Thyroid gland (tissue), 4 donors: ENCODE measurements around the gene BECN2.

Source experiments
- POLR2A ChIP-seq, 2 donors: fragments of 450-650 bp; IDR thresholded peaks; one replicate each; pipeline ENCODE4 v1.6.1; 2017; ENCODE audit warnings: antibody characterized with exemption in 2 of 2, mild to moderate bottlenecking in 2 of 2, moderate library complexity in 1 of 2
- TF ChIP-seq, protein P1 (sequence below), 6 experiments: fragments of 200-600 bp in 3 of 6; fragments of 450-650 bp in 3 of 6; sonication (generic) in 3 of 6; IDR thresholded peaks; one replicate each; pipeline ENCODE4 v1.5.1; 2016 to 2019; ENCODE audit warnings: antibody characterized with exemption in 6 of 6, mild to moderate bottlenecking in 2 of 6, inconsistent platforms in 1 of 6, moderate library complexity in 1 of 6

DNA sequence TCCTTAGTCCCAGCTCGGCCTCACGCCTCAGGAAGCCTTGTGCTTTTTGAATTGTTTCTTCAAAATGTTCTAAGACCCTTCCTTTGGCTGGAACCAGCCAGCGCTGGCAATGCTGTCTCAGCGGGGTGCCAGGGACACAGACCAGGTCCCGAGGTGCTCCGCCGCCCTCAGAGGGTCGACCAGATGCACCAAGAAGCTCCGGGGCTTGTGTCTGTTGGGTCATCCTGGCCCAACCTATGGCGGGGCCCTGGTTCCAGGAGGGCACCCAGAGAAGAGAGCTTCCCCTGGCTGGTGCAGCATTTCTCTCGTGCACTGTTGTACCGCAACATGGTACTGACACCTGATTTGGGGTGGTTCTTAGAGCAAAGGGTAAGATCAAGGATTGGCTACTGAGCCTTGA, 40.1 kb upstream of the BECN2 start:
- TF ChIP-seq POLR2A (IDR thresholded peaks at IDR 0.05): no peak
- TF ChIP-seq, protein P1, sequence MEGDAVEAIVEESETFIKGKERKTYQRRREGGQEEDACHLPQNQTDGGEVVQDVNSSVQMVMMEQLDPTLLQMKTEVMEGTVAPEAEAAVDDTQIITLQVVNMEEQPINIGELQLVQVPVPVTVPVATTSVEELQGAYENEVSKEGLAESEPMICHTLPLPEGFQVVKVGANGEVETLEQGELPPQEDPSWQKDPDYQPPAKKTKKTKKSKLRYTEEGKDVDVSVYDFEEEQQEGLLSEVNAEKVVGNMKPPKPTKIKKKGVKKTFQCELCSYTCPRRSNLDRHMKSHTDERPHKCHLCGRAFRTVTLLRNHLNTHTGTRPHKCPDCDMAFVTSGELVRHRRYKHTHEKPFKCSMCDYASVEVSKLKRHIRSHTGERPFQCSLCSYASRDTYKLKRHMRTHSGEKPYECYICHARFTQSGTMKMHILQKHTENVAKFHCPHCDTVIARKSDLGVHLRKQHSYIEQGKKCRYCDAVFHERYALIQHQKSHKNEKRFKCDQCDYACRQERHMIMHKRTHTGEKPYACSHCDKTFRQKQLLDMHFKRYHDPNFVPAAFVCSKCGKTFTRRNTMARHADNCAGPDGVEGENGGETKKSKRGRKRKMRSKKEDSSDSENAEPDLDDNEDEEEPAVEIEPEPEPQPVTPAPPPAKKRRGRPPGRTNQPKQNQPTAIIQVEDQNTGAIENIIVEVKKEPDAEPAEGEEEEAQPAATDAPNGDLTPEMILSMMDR (IDR thresholded peaks at IDR 0.05): no peak
